NCI-H524 treated with DMSO at 0.1 percent for 48 hours (cell line): ENCODE measurements around the gene PRKN.

Experiments used
- DNase-seq: peaks from one replicate; lab custom pipeline; 2025; lab: John Stamatoyannopoulos, UW

Gene PRKN

DNA sequence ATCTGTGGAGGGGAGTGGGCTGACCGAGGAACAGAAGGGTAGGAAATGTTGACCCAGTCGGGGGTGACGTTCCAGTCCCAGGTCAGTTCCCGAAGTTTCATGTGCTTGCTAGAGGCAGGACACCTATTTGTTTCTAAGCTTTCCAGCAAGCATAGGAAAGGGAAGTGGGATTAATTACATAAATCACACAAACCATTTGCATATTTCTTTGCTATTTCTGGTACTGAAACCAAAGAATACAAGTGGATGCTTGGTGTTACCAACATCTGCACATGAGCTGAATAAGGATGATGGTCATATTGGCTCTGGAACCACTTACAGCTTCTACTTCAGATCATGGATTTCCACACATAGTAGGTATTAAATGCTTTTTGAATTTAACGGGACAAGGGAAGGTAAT lies 546.5 kb downstream of the PRKN start:
- no peak for DNase-seq

DNA sequence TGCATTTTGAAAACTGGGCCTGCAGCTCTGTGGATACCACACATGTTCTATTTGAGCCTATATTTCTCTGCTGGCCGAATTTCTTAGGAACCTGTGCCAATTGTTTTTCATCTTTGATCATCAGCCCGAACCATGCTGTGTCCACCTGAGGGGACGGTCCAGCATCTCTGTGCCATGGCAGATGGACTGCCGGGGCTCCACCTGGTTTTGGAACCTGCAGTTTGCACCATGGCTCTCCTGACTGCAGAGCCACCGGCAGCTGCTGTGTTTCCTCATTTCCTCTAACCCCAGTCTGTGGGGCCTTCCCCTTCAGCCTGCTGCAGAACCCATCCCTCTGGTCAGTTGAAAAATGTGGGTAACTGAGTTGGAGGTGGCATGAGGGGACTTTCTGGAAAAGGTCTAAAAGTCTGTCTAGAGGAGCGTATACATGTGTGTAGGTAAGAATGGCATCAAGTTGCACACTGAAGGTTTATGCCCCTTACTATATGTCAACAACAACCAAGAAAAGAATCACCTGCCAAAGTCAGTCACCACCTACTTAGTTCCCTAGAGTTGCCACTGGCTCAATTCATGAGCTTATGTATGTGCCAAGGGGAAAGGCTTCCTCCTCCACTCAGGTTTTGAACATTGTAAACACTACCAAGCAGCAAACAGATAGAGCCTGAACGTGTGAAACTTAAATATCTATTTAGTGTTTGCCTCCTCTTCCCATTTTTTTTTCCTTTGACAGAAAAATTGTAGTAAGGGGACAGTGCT lies 548.2 kb downstream of the PRKN start:
- no peak for DNase-seq

DNA sequence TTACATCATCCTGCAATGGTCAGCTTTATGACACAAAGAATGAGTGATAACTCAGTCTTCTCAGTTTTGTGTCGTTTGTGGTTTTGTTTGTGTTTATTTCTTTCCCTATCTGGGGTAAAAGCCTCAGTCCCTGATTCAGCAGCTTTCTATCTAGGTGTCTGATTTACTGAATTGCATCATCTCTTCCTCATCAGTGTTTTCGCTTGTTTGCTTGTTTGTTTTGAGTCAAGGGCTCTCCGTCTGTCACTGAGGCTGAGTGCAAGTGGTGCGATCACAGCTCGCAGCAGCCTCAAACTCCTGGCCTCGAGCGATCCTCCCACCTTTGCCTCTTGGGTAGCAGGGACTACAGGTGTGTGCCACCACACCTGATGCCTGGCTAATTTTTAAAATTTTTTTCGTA lies 548.9 kb downstream of the PRKN start:
- DNase-seq, result no peak

DNA sequence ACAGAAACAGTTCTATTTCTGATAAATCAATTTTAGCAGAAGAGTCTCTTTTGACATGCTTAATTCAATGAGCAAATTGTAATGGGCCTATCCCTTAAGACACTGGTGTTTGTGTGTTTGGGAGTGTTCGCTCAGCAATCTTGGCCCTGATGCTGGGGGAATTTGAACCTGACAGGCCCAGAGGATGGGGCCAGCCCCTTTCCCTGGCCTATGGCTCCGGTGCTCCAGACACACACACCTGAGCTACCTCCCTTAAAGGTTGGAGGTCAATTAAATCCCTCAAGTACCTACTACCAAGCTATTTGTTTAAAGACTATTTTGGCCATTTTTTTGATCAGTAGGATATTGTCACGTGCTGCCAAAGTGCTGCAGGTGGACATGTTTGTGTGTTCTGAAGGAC lies 549.3 kb downstream of the PRKN start:
- DNase-seq, result no peak

DNA sequence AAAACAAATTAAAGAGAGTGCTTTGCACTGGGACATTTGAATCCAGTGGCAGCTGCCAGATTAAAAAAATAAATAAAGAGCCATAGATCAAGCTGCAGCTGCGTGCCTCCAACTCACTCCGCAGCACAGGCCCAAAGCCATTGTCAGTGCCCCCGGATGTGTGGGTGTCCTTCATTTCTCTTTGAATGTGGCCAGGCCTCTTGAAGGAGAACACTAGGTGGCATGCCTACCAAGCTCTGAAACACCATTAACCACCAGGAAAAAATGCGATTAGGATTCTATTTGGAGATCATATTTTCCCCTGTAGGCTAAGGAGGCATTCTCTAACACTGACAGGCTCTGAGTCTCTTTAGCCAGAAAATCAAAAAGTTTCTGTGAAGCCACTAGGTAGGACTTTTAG lies 549.8 kb downstream of the PRKN start:
- DNase-seq, result no peak

DNA sequence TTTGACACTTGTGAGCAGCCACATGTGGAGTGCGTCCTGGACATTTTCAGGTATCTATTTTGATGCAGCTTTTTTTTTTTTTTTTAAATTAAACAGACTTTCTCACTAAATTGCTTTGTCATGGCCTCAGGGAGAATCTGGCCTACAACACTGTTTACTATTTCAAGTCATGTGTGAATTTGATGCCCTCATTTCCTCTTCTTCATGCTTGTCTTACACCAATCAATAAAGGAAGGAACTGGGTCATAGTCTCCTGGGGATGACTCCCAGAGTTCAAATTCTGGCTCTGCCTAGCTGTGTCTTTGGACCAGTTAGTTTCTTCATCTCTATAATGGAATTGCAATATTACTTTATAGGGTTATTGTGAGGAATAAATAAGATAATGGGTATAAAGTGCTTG lies 554.1 kb downstream of the PRKN start:
- DNase-seq, result no peak

DNA sequence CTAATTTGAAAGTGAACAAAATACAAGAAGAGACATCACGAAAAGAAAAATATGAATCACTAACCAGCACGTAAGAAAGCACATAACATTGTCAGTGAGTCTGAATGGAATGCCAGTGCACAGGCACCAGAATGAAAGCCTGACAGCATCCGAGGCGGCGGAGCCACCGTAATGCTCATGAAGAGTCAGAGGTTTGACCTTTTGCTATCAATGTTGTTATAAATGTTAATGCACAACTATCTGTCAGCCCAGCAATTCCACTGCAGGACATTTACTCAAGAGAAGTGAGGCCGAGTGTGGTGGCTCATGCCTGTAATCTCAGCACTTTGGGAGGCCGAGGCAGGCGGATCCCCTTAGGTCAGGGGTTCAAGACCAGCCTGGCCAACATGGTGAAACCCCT lies 562.1 kb downstream of the PRKN start:
- no peak for DNase-seq

DNA sequence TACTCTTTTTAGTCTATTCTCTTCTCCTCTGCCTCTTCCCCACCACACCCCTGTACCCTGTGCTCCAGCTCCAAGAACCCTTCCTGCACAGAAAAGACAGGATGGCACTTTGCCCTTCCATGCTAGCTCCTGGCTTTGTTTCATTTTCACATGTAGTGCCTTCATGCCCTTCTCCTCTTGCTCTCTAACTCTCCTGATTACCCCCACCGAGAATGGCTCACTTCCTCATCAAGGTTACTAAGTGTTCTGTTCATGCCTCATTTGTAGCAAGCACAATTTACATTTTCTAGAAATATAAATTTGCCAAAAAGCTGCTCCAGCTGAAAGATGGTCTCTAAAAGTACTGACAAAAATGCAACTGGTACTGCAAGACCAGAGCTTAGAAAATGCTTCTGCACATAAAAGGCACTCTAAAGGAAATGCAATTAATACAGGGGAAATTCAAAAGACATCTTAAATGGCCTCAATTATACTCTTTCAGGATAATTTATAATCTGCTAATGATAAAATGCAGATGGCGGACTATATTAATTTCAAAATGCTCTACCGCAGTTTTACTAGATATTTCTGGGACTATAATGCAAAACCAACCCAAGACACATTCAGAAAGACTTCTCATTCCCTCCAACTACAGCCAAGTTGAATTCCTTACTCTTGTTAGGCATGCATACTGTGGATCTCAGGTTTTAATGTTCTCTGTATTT lies 570.2 kb downstream of the PRKN start:
- no peak for DNase-seq

DNA sequence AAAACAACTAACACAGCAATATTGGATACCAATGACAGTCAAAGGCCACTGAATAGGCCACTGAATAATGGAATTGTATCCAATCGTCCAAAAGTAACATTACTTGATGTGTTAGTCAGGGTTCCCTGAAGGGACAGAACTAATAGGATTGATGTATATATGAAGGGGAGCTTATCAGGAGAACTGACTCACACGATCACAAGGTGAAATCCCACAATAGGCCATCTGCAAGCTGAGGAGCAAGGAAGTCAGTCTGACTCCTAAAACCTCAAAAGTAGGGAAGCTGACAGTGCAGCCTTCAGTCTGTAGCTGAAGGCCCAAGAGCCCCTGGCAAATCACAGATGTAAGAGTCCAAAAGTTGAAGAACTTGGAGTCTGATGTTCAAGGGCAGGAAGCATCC lies 571.4 kb downstream of the PRKN start:
- DNase-seq, result no peak

DNA sequence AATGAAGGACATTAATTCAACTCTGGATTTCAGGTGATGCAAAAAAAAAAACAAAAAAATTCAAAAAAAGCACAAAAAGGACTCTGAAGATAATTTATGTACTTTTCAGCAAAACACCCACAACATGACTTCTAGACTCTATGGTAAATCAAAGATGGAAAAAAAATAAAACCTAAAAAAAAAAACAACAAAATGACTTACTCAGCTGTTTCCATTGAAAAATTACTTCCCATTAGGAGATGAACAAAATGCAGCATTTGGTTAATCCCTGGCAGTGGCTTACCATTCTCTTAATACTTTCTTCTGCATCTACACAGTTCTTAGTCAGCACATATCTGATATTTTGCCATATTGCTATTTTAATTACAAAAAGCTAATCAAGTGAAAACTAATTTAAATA lies 572.6 kb downstream of the PRKN start:
- no peak for DNase-seq

DNA sequence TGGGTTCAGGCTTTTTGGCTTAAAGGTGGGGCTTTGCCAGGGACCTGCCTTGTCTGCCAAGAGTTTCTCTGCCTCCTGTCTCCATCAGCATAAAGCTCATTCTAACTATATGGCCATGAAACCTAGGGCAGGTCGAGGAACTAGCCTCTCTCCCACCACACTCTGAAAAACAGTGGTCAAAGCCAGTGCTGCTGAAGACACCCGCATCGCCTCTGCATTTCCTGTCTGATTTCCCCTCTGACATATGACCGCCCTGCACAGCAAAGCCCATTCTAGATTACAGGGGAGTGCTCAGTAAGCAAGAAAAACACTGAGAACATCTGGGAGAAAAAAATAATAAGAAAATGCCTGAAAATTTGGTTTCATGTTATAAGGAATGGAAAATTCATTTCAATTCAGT lies 573.6 kb downstream of the PRKN start:
- no peak for DNase-seq

DNA sequence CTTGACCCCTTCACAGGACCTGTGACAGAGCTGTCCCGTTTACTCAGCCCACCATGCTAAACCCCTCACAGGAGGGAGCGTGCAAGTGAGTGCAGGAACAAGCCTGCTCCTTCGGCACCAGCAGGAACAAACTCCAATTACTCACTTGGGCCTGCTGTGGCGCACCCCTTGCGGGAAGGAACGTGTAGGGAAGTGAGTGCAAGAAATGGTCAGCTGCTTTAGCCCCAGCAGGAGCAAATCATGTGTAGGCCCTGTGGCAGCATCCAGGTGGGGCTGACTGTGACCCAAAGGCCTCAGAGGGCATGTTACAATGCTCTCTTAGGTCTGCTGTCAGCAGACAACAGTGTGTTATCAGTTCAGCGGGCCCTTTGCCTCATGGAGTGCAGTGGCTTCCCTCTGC lies 574.4 kb downstream of the PRKN start:
- no peak for DNase-seq

DNA sequence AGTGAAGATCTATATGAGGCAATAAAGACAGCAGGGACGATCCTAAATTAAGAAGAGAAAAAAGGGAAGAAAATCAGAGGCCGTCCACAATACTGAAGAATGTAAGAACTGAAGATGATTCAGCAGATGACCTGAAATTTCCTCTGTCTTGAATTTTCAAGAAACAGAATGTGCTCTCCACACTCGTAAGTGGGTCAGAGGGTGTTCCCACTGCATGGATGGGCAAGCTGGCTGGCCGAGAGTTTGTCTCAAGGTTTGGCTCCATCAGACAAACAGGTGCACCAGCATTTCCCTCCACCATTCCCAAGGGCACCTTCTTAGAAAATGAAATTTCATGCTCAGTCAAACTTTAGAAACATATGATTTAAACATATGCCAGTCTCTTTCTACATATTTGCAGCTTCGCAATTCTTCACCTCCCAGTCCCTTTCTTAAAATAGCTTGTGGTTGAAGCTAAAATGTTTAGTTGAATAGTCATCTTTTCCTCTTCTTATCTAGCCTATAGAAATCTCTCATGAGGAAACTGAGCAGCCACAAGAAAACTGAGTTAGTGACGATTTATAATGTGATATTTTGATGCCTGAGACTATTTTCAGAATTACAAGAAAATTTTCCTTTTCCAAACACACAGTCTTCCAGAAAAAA lies 576.4 kb downstream of the PRKN start:
- no peak for DNase-seq

DNA sequence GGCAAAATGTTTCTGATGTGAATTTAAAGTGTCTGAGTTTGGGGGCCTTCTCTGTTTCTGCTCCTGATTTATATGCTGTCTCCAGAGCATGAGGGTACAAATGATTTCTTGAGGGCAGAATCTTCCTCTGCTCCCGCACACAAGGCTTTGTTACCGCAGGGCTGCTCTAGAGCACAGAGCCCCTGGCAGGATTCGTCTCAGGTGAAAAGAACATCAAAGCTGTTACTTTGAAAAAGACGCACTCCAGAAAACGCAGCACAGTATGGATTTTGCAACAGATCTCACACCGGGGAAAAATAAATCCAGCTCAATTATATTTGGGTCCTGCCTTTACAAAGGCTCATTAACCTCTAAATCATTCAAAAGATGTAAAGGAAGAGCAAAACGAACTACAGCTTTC lies 577.3 kb downstream of the PRKN start:
- no peak for DNase-seq

DNA sequence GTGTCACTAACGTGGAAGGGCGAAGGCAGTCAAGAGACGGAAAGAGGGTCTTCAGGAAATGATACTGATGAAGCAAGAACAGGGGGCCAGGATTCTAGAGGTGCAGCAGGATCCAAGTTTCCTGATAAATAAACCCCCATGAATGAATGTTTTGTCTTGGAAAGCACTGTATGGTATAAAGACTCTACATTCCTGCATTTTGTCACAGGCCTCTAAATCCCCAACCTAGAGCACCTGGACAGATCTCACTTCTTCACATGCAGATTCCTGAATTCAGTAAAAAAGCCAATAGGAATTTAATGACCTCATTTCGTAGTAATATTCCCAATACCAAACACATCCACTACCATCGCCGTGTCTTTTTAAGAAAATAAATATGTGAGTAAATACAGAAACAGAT lies 577.8 kb downstream of the PRKN start:
- DNase-seq, result no peak

DNA sequence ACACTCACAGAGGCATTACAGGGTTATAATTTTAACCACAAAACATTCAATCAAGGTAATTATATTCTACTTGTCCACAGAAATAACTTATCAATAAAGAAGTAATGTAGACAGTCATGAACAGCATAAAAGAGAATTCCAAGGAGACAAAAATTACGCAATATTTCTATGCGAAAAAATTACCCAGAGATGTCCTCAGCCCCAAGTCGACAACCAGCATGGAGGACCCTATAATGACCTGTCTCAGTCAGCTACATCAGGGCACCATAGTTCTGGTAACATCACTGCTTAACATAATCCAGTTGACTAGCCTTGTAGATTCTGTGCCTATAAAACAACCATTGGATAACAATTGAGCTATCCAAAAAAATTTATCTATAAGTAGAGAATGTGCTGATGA lies 579.8 kb downstream of the PRKN start:
- DNase-seq, result no peak

DNA sequence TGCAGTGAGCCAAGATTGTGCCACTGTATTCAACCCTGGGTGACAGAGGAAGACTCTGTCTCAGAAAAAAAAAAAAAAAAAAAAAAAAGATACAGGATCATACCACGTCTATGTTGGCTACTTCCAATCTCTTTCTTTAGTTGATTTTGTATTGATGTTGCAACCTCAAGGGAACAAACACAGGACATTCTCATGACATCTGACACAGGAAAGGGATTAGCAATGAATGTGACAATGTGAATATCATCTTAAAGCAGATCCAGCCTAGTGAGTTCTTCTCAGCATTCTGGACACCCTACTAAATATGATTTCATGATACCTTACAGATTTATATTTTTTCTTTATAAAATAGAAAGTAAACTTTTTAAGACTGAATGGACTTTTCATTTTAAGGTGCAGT lies 580.3 kb downstream of the PRKN start:
- DNase-seq, result no peak

DNA sequence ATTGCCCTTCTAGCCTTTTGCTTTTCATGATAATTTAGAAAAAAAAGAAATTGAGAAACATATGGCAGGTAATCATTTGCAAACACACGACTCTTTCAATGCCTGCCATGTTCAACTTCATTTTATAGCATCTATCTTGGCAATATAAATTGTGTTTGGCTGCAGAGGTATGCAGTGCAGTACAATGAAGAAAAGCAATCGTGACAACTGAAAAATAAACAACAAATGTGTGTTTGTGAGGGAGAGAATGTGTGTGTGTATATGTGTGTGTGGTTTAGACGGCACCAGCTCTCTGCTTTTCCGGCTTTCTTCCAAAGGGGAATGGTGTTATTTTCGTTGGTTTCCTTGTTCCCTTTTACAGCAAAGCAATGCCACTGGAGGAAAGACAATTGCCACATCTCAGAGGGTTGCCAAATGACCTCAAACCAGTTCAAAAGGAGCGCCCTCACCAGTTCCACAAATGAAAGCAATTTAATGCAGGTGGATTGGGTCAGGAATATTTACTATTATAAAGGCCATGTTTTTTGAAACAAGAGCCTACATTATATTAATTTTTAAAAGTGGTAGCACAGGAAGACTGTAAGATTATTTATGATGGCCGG lies 587.2 kb downstream of the PRKN start:
- DNase-seq, result no peak

DNA sequence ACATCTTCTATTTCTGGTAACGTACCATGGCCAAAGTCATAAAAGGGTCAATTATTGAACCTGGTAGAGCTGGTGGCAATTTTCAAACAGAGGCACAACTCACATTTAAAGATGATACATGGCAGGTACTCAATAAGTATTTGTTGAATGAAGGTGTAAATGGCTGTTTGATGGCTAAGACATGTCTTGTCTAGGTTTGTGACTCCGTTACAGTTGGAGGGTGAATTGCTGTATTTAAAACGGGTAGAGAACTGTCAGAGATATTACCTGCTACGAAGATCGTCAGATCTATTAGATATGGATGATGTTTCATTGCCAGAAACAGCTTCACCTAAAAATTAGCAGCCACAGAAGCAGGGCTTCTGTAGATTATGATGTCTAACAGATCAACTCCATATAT lies 601.9 kb downstream of the PRKN start:
- no peak for DNase-seq

DNA sequence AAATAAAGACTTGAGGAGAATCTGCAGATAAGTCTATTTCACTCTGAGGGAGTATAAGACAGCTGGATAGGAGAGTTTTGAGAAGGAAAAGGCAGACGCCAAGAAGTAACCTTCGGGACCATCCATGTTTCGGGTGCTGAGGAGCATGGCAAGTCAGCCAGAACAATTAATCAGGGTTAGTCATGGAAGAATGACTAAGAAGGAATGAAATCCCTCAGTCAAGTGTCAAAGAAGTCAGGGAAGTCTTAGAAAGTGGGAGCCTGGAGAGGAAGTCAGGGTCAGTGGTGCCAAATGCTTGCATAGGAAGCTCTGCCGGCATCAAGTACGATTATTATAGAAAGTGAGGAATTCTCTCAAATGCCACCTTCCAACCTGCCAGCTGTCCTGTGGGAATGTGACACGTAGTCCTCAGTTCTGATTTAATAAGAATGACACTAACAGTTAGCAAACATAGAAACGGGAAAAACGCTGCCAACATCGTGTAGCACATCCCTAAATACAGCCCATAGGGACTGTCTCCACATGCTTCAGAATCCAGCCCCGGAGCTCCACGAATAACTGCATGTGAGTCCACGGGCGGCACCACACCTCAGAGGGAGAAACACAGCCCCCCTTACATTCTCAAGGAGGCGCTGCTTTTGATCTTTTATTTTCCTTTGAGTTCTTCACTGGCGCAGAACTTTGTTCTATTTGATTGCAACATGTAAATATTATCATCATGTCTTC lies 602.7 kb downstream of the PRKN start:
- DNase-seq, result no peak

DNA sequence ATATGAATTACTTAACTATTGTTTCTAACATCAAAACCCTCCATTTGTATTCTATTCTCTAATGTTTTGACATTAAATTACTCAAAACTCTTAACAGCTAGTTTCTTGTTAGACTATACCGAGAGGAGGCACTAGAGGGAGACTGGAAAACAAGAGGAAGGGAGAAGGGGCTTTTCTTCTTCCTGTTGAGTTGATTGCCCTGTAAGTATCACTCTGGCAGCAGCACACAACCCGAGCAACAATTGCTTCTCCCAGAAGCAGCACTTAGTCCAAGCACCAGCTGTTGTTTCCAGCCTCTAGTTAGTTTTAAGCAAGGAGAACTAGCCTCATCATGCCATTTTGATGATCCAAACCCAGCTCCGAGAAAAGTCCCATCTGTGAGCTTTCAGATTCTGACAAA lies 603.8 kb downstream of the PRKN start:
- DNase-seq, result peak; percentile 31

DNA sequence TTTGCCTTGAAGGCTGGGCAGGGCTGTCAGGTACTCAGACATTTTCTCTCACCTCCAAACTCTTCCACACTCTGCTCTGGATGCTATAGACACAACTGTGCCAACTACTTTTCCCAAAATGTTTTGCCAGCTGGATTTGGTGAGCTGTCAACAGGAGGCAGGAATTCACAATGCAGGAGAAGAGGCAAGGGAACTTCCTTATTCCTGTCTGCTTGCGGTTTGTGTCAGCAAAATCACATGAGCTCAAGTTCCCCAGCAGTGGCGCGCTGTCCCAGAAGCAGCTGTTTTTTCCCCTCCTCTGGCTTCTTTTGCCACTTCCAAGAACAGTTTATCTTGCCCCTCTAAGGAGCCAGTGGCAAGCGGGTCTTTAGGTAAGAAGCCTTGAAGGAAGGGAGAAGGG lies 608.2 kb downstream of the PRKN start:
- DNase-seq, result no peak
